Cardiac muscle cell (in vitro differentiated cells and primary cell): ENCODE results near the gene SIGLEC12. TPM values are rescaled to one million over a fixed set of nuclear protein-coding genes. Genes with fewer than 3 reads are reported as not detected.

Experiments
- DNase-seq, 2 donors: peaks; one replicate each; pipeline versions ENCODE4 v3.0.0 to v3.0.0-alpha.2; 2010 to 2017; ENCODE audit warnings: low read depth in 1 of 2, low spot score in 1 of 2
- H3K27ac ChIP-seq: fragments of 200-600 bp; sonication (generic); 2 replicates; pipeline ENCODE4 v1.5.1; 2016
- H3K27me3 ChIP-seq: fragments of 200-600 bp; sonication (generic); 2 replicates; pipeline ENCODE4 v1.6.0; 2016; ENCODE audit warnings: control low read depth
- H3K36me3 ChIP-seq: fragments of 200-600 bp; sonication (generic); 2 replicates; pipeline ENCODE4 v1.5.1; 2016; ENCODE audit warnings: control low read depth
- H3K4me1 ChIP-seq: fragments of 200-600 bp; sonication (generic); 2 replicates; pipeline ENCODE4 v1.8.1; 2017; ENCODE audit warnings: low read depth, mild to moderate bottlenecking, mixed run types
- H3K4me3 ChIP-seq: fragments of 200-600 bp; sonication (generic); 2 replicates; pipeline ENCODE4 v1.5.1; 2016; ENCODE audit warnings: mild to moderate bottlenecking
- H3K9me3 ChIP-seq: fragments of 200-600 bp; sonication (generic); 2 replicates; pipeline ENCODE4 v1.5.1; 2017; ENCODE audit warnings: low read depth, mild to moderate bottlenecking, control low read depth
- polyA plus RNA-seq: library from polyadenylated mRNA; unstranded; fragments of >200 nt; fragmentation: Nextera tagmentation; extraction: Ambion mirVana; gene quantifications from 2 replicates; pipeline ENCODE4 v1.2.1, GENCODE V29; 2016
- total RNA-seq: library from RNA; depleted of rRNA; stranded (reverse); fragments of >200 nt; gene quantifications from 2 replicates; pipeline ENCODE4 v1.2.3, GENCODE V29; 2016
- TF ChIP-seq, protein P1 (sequence below): IDR thresholded peaks from 2 replicates; pipeline ENCODE4 v1.5.1; 2012; ENCODE audit warnings: low read depth, mild to moderate bottlenecking, low read length

Gene SIGLEC12
- total and polyA plus RNA-seq, 2 experiments from 2014 or later: not detected

GRCh38 chr19:51548213-51548651, 46.6 kb upstream of the SIGLEC12 start:
- H3K9me3 ChIP-seq: no peaks in the 10 kb centered on the region

GRCh38 chr19:51547397-51548212, 46.0 kb upstream of the SIGLEC12 start:
- Histone ChIP-seq H3K4me3 (no peak overlapping the region), H3K36me3 (no peaks in the 10 kb centered on the region), H3K27me3 (no peaks in the 10 kb centered on the region), H3K9me3 (no peaks in the 10 kb centered on the region), H3K27ac (no peak overlapping the region), H3K4me1 (no peaks in the 10 kb centered on the region)
- peak in 1 of 2 donors; percentile 61 for DNase-seq
- TF ChIP-seq, protein P1, sequence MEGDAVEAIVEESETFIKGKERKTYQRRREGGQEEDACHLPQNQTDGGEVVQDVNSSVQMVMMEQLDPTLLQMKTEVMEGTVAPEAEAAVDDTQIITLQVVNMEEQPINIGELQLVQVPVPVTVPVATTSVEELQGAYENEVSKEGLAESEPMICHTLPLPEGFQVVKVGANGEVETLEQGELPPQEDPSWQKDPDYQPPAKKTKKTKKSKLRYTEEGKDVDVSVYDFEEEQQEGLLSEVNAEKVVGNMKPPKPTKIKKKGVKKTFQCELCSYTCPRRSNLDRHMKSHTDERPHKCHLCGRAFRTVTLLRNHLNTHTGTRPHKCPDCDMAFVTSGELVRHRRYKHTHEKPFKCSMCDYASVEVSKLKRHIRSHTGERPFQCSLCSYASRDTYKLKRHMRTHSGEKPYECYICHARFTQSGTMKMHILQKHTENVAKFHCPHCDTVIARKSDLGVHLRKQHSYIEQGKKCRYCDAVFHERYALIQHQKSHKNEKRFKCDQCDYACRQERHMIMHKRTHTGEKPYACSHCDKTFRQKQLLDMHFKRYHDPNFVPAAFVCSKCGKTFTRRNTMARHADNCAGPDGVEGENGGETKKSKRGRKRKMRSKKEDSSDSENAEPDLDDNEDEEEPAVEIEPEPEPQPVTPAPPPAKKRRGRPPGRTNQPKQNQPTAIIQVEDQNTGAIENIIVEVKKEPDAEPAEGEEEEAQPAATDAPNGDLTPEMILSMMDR: no peak

More at GRCh38 chr19:51548213-51548651, 46.6 kb upstream of the SIGLEC12 start:
- H3K27me3 ChIP-seq: no peaks in the 10 kb centered on the region
- no peaks in the 10 kb centered on the region for H3K36me3 ChIP-seq
- TF ChIP-seq, protein P1: no peak
- no peak overlapping the region for H3K27ac ChIP-seq
- no peaks in the 10 kb centered on the region for H3K4me1 ChIP-seq
- no peak for DNase-seq
- no peak overlapping the region for H3K4me3 ChIP-seq

- no peaks in the 10 kb centered on the region for H3K4me1 ChIP-seq
- no peaks in the 10 kb centered on the region for H3K27me3 ChIP-seq
- no peak overlapping the region for H3K27ac ChIP-seq
- H3K36me3 ChIP-seq: no peaks in the 10 kb centered on the region
- TF ChIP-seq, protein P1: no peak
- H3K4me3 ChIP-seq: no peak overlapping the region
- H3K9me3 ChIP-seq: no peaks in the 10 kb centered on the region
- DNase-seq: peak in 1 of 2 donors; percentile 68
Observed at GRCh38 chr19:51546650-51547396, 45.2 kb upstream of the SIGLEC12 start.

DNA sequence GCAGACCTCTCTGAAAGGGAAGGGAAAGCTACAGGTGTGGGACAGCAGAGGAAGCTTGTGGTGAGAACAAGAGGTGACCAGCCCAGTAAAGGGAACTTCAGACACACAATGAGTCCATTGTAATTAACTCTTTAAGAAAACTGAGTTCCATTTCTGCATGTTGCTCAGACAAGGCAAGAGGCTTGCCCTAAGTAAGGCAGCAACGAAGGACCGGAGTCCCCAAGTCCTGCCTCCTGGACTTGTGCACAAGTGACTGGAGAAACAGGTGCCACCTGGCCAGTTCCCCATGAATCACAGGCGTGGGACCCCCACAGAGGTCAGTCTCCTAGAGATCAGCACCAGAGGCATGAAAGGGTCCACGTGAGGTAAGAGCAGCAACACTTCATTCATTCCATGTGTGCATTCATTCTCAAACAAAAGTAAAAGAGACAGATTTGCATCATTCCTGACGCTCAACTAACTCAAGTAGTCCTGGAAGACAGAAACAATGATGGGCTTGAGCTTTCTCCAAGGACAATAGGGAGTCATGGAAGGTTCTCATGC, 44.6 kb upstream of the SIGLEC12 start:
- Histone ChIP-seq H3K4me1 (no peaks in the 10 kb centered on the region), H3K36me3 (no peaks in the 10 kb centered on the region), H3K9me3 (no peaks in the 10 kb centered on the region), H3K27me3 (no peaks in the 10 kb centered on the region), H3K4me3 (no peak overlapping the region), H3K27ac (no peak overlapping the region)
- TF ChIP-seq, protein P1: no peak
- no peak for DNase-seq

GRCh38 chr19:51544038-51544437, 42.4 kb upstream of the SIGLEC12 start:
- no peak for DNase-seq
- H3K9me3 ChIP-seq: no peaks in the 10 kb centered on the region
- no peak overlapping the region for H3K27ac ChIP-seq
- no peaks in the 10 kb centered on the region for H3K36me3 ChIP-seq
- TF ChIP-seq, protein P1: no peak
- H3K4me1 ChIP-seq: no peaks in the 10 kb centered on the region
- H3K4me3 ChIP-seq: no peak overlapping the region
- no peaks in the 10 kb centered on the region for H3K27me3 ChIP-seq
